HFFc6 (cell line): Measurements from ENCODE around the gene MED16. TPM values are rescaled to one million over a fixed set of nuclear protein-coding genes. Genes with fewer than 3 reads are reported as not detected.

ENCODE experiments used
- DNase-seq: peaks from one replicate; pipeline ENCODE4 v3.0.0-alpha.2; 2018
- H3K27ac Mint-ChIP-seq: 2 replicates; pipeline ENCODE4 v1.8.0; 2020; ENCODE audit warnings: mild to moderate bottlenecking, mixed read lengths
- H3K27me3 Mint-ChIP-seq: 2 replicates; pipeline ENCODE4 v1.8.0; 2021; ENCODE audit warnings: mild to moderate bottlenecking, moderate library complexity, mixed read lengths; ENCODE audit not compliant: insufficient read depth
- H3K36me3 Mint-ChIP-seq: 2 replicates; pipeline ENCODE4 v1.8.0; 2021; ENCODE audit warnings: low read depth, mixed read lengths
- H3K4me1 Mint-ChIP-seq: 2 replicates; pipeline ENCODE4 v1.8.0; 2020; ENCODE audit warnings: low read depth, mixed read lengths
- H3K4me3 Mint-ChIP-seq: 2 replicates; pipeline ENCODE4 v1.8.0; 2020; ENCODE audit warnings: mild to moderate bottlenecking, moderate library complexity, mixed read lengths
- H3K9me3 Mint-ChIP-seq: 2 replicates; pipeline ENCODE4 v1.8.0; 2020; ENCODE audit warnings: mild to moderate bottlenecking, mixed read lengths
- long read RNA-seq: library from polyadenylated mRNA; unstranded; transcript quantifications from one replicate; pipeline ENCODE4 v2.0.0, GENCODE V29; 2019
- total RNA-seq, 6 experiments: library from RNA; stranded (reverse); fragmentation: NEBNext Ultra II Directional; extraction: Animal tissue kit (Norgen Biotek cat#: 25700); gene quantifications; 2 replicates in 1 of 6; 3 replicates in 5 of 6; pipeline ENCODE4 v1.2.3, GENCODE V29; 2021
- TF ChIP-seq, protein P1 (sequence below): fragments of 200-600 bp; sonication (generic); IDR thresholded peaks from 2 replicates; pipeline ENCODE4 v1.5.0; 2021; ENCODE audit warnings: antibody characterized with exemption, mild to moderate bottlenecking

MED16 gene
- 10 to 100 TPM; 58.1 to 91.0 (median 70.9) TPM for total RNA-seq
- long read RNA-seq, transcript MED16-204 (15 exons, 3,420 nt), result major isoform, 50 of 78 reads
- long read RNA-seq, partial matches to known transcripts, result 15 of 78 reads
- long read RNA-seq, other reads (novel, unspliced or antisense), result 13 of 78 reads

DNA sequence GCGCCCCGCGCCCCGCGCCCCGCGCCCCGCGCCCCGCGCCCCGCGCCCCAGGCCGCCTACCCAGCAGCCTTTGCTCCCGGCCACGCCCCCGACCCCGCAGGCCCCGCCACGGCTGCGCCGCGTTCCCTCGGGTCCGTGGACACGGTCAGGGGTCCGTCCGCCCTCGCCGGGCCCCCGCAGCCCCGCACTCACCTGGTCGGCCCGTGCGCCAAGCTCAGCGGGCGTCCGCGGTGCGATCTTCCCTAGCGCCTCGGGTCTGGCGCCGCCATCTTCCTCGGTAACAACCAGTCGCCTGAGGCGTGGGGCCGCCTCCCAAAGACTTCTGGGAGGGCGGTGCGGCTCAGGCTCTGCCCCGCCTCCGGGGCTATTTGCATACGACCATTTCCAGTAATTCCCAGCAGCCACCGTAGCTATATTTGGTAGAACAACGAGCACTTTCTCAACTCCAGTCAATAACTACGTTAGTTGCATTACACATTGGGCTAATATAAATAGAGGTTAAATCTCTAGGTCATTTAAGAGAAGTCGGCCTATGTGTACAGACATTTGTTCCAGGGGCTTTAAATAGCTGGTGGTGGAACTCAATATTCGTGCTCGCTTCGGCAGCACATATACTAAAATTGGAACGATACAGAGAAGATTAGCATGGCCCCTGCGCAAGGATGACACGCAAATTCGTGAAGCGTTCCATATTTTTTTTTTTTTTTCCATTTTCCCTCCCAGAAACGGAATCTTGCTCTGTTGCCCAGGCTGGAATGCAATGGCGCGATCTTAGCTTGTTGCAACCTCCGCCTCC is at the start of gene MED16, which contains the start of gene RNU6-9:
MED16 (minus strand) TSS at position 294 of the 796 bp plus-strand sequence. CDS start 2,056 bp downstream, outside the sequence.
RNU6-9 (plus strand) TSS at position 591 of the 796 bp plus-strand sequence.
- H3K27ac Mint-ChIP-seq, result peak within 1 kb of the TSS; percentile 99
- H3K9me3 Mint-ChIP-seq, result no peaks in the 10 kb centered on the region
- H3K27me3 Mint-ChIP-seq, result peaks cover 7% of the 10 kb centered on the region
- peak; percentile 84 for DNase-seq
- TF ChIP-seq, protein P1, sequence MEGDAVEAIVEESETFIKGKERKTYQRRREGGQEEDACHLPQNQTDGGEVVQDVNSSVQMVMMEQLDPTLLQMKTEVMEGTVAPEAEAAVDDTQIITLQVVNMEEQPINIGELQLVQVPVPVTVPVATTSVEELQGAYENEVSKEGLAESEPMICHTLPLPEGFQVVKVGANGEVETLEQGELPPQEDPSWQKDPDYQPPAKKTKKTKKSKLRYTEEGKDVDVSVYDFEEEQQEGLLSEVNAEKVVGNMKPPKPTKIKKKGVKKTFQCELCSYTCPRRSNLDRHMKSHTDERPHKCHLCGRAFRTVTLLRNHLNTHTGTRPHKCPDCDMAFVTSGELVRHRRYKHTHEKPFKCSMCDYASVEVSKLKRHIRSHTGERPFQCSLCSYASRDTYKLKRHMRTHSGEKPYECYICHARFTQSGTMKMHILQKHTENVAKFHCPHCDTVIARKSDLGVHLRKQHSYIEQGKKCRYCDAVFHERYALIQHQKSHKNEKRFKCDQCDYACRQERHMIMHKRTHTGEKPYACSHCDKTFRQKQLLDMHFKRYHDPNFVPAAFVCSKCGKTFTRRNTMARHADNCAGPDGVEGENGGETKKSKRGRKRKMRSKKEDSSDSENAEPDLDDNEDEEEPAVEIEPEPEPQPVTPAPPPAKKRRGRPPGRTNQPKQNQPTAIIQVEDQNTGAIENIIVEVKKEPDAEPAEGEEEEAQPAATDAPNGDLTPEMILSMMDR, result no peak
- H3K36me3 Mint-ChIP-seq, result no peaks in the 10 kb centered on the region
- H3K4me3 Mint-ChIP-seq, result peak within 1 kb of the TSS; percentile 92
- no peaks in the 10 kb centered on the region for H3K4me1 Mint-ChIP-seq

DNA sequence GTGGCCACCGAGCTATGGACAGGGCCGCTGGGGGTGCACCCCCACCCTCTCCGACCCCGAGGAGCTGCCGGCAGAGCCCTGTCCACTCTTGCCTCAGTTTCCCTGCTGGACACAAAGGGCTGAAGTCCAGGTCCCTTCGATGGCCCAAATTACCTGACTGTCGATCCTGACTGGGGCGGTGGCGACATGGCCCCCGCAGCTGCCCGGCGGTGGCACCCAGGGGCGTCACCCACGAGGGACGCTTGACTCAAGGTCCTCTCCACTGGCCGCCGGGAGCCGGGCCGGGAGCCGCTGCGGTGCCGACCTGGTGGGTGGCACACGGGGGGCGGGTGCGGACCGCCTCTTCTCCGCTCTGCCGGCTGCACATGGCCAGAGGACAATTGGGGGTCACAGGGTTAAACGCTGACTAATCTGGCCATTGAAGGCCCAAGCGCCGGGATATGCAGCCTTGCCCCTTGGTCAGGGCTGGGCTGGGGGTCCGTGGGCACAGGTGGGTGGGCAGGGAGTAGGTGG is 49.2 kb upstream of the MED16 start:
- TF ChIP-seq, protein P1, result no peak
- Mint-ChIP-seq H3K27me3 (peaks cover 1% of the 10 kb centered on the region; the same call in 1 of the 2 replicates), H3K4me1 (peaks cover 16% of the 10 kb centered on the region; the same call in 1 of the 2 replicates), H3K27ac (no peak overlapping the region), H3K4me3 (no peak overlapping the region), H3K36me3 (peaks cover 27% of the 10 kb centered on the region), H3K9me3 (no peaks in the 10 kb centered on the region)
- DNase-seq, result no peak

- no peak for DNase-seq
- TF ChIP-seq, protein P1, result no peak
- H3K27ac Mint-ChIP-seq, result peak overlapping the region; percentile 16; the same call in 1 of the 2 replicates
Observed at GRCh38 chr19:941292-942132, 48.5 kb upstream of the MED16 start.

DNA sequence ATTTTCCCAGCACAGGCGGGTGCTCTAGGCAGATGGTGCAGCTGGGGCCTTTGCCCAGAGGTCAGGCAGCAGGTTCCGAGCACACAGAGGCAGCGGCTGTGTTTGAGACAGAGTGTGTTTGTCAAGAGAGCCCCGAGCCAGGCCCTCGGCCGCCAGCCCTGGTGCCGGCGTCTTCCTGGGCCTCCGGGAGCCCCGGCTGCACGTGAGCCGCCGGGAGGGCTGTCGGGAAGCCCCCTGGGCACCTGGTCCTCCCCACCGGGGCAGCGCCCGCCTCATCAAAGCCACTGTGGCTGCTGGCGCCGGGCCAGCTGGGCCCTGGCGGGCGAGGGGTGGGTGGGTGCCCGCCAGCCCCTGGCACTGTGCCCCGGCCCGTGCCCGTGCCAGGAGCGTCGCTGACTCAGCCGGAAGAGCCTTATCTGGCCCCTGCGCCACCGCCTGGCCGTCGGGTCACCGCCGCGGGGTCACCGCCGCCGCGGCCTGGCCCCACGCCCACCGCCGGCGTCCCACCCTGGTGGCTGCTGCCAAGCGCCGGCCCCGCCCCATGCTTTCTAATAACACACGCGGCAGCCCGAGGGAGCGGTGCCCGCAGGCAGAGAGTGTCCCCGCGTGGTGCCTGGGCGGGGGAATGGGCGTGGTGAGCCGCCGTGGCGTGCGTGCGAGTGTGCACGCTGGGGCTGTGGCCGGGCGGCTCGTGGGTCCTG is 47.8 kb upstream of the MED16 start:
- Mint-ChIP-seq H3K27me3 (peaks cover 1% of the 10 kb centered on the region; the same call in 1 of the 2 replicates), H3K9me3 (no peaks in the 10 kb centered on the region), H3K36me3 (peaks cover 29% of the 10 kb centered on the region), H3K4me3 (no peak overlapping the region), H3K4me1 (peaks cover 16% of the 10 kb centered on the region; the same call in 1 of the 2 replicates), H3K27ac (peak overlapping the region; percentile 51; the same call in 1 of the 2 replicates)
- TF ChIP-seq, protein P1, result no peak
- no peak for DNase-seq

More at GRCh38 chr19:941292-942132, 48.5 kb upstream of the MED16 start:
- Mint-ChIP-seq H3K36me3 (peaks cover 29% of the 10 kb centered on the region), H3K9me3 (no peaks in the 10 kb centered on the region), H3K4me1 (peaks cover 16% of the 10 kb centered on the region; the same call in 1 of the 2 replicates), H3K27me3 (peaks cover 1% of the 10 kb centered on the region; the same call in 1 of the 2 replicates), H3K4me3 (peak overlapping the region; percentile 31; the same call in 1 of the 2 replicates)
